A375 (cell line): Measurements from ENCODE around the gene KYNU. TPM values are rescaled to one million over a fixed set of nuclear protein-coding genes. Genes with fewer than 3 reads are reported as not detected.

Experiments
- small RNA-seq: library from RNA; depleted of rRNA; stranded (forward); fragments of <200 nt; gene quantifications from one replicate; pipeline ENCODE3, GENCODE V24; 2014
- total RNA-seq: library from RNA; depleted of rRNA; stranded (reverse); fragments of >200 nt; shearing (Covaris generic); gene quantifications from 2 replicates; pipeline ENCODE4 v1.2.3, GENCODE V29; 2014; rRNA removed

KYNU gene
- total RNA-seq = 31.0 and 48.3 TPM in 2 replicates

DNA sequence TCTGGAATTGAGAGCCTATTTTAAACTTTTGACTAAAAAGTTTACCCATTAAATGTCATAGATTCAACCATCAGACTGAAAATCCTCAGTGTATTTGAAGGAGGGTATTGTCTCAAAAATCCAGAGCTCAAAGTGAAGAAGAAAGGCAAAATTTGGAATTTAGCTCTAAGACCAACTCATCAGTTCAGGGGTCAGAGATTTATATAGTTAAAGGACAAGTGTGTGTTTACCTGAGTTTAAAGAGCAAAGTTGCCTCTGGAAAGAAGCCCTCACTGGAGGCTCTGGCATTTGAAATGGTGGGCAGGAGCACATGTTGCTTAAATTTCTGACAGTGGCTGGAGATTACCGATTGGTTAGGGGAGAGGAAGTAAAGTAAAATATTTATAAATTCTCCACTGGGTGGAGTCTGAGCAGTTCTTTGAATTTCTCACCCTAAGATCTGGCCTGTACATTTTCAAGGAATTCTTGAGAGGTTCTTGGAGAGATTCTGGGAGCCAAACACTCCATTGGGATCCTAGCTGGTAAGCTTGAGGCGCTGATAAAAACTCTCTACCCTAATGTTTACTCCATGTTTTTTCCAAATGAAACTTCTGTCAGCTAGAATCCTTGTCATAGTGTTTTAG lies at the start of gene KYNU:
TSS of gene KYNU (plus strand) at position 449 of the 623 bp plus-strand sequence. CDS start 7,704 bp downstream, outside the sequence.

Small RNAs within 50 kb of the gene (small RNA-seq; reads per million reads assigned to genes)
- not detected for gene MTND4LP12
